Epithelial cell of esophagus (primary cell): Measurements from ENCODE around the gene SMPDL3B.

ENCODE experiments used
- DNase-seq: peaks from one replicate; pipeline ENCODE4 v3.0.0; 2010; ENCODE audit warnings: low read depth
- H3K4me3 ChIP-seq: 2 replicates; pipeline ENCODE4 v1.5.1; 2011; ENCODE audit warnings: mild to moderate bottlenecking, low read length, control low read depth
- CTCF ChIP-seq: IDR thresholded peaks from 2 replicates; pipeline ENCODE4 v1.5.1; 2011; ENCODE audit warnings: low read depth, mild to moderate bottlenecking, low read length, control low read depth, inconsistent platforms; ENCODE audit not compliant: insufficient read depth; ENCODE audit errors: missing control alignments

Gene SMPDL3B

DNA sequence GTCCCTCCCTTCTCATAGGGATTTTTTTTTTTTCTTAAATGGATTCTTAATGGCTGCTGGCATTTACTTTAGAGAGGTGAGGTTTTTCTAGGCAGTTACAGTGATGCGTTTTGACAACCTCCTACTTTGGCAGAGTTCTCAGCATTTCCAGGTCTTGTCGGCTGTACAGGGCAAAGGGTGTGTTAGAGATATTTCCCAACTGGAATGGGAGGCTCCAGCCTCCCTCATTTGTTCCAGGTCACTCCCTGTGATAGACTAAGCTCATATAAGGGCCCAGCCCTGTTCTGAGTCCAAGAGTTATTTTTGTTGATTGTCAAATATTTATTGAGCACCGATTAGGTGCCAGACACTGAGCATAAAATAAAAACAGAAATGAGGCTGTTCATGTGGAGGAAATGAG is 17.3 kb downstream of the SMPDL3B start:
- TF ChIP-seq CTCF: no peak
- no peak for DNase-seq
- H3K4me3 ChIP-seq: no peak overlapping the region

DNA sequence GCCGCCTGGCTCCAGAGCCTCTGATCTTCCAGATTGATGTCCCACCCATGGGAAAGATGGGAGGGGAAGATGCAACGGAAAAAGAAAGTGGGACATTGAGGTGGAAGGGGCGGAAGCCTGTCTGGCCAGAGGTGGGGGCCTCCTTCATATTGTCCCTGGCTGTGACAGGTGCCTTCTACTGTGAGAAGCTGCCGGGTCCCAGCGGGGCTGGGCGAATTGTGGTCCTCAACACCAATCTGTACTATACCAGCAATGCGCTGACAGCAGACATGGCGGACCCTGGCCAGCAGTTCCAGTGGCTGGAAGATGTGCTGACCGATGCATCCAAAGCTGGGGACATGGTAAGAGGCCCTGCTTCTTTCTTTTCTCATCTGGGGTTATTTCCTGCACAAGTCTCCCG is 19.4 kb downstream of the SMPDL3B start:
- no peak for TF ChIP-seq CTCF

DNA sequence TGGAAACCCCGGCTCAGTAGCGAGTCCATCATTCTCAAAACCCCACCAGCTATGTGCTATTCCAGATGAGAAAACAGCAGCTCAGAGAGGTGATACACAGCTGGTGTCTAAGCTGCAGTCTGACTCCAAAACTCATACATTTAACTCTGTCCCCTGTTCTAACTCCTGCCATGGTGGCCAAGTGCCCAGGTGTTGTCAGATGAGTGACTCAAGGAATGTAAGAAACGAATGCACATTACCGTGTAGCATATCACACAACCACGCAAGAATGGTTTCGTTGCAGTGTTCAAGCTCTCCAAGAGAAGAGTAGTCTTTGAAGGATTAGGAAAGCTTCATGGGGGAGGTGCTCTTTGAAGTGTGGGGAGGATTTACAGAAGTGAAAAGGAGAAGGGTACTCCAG is 20.3 kb downstream of the SMPDL3B start:
- TF ChIP-seq CTCF: no peak
- no peak for DNase-seq
- no peak overlapping the region for H3K4me3 ChIP-seq

More for the DNA sequence above, 19.4 kb downstream of the SMPDL3B start:
- H3K4me3 ChIP-seq: no peak overlapping the region
- DNase-seq: no peak

- no peak for DNase-seq
- H3K4me3 ChIP-seq: no peak overlapping the region
- TF ChIP-seq CTCF: no peak
Measured at GRCh38 chr1:27956761-27957160, 22.0 kb downstream of the SMPDL3B start.

- H3K4me3 ChIP-seq: no peak overlapping the region
- no peak for DNase-seq
- TF ChIP-seq CTCF: no peak
Measured at GRCh38 chr1:27957655-27958054, 22.9 kb downstream of the SMPDL3B start.

- no peak overlapping the region for H3K4me3 ChIP-seq
- TF ChIP-seq CTCF: no peak
- DNase-seq: no peak
Measured at GRCh38 chr1:27958513-27958912, 23.7 kb downstream of the SMPDL3B start.

- TF ChIP-seq CTCF: peak; percentile 23
- peak within 1 kb of the TSS; percentile 63 for H3K4me3 ChIP-seq
- DNase-seq: peak; percentile 73
Measured at GRCh38 chr1:27959792-27960603, 25.2 kb downstream of the SMPDL3B start, which contains the start of gene XKR8. TSS of gene XKR8 (plus strand) at chr1:27959973. CDS start at chr1:27960070, 97 bp downstream.
